DMS79 (cell line): ENCODE data around the gene LMOD3.

Experiments
- DNase-seq: peaks from one replicate; lab custom pipeline; 2025; lab: John Stamatoyannopoulos, UW

Gene LMOD3

GRCh38 chr3:69121950-69122349, 445 bp downstream of the LMOD3 start:
- DNase-seq = no peak

- no peak for DNase-seq
Measured at GRCh38 chr3:69121513-69121912, 882 bp downstream of the LMOD3 start.

GRCh38 chr3:69120879-69121464, 1.4 kb downstream of the LMOD3 start:
- DNase-seq = no peak

- no peak for DNase-seq
Measured at GRCh38 chr3:69119681-69120080, 2.7 kb downstream of the LMOD3 start.

- DNase-seq = no peak
Measured at GRCh38 chr3:69119138-69119537, 3.3 kb downstream of the LMOD3 start.

DNA sequence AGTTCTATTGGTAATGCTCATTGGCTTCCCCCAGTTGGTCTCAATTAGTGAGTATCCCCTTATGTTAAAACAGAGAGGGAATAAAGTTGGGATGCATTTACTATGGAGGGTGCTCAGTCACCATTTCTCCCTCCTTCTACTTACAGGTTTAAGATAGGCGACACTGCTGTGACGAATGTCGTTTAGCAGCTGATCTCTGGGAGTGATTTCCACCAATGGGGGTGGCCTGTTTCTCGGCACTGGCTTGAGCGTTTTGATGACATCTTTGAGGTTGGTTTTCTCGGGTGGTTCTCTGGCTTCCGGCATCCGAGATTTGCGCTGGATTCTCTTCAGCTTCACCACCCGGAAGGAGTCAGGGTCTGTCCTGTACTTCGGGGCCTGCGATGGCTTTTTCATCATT, 3.8 kb downstream of the LMOD3 start:
- DNase-seq = no peak

GRCh38 chr3:69116897-69117296, 5.5 kb downstream of the LMOD3 start:
- DNase-seq = peak; percentile 8

DNA sequence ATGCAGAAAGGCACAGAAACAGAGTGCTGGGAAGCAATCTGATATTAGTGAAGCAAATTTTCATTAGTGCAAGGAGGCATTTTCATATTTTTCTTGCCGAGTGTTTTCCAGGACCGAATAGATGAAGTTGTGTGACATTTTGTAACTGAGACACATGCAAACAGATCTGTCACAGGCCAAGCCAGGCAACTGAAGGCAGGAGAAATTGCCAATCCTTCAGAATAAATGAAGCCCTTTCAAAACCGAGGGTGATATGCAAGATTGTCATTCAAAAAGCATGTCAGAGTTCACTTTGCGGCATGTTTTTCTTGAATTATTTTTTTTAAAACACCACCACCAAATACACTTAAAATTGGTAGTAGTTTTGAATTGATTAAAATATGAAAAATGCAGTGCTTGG, 6.2 kb downstream of the LMOD3 start:
- no peak for DNase-seq

- DNase-seq = no peak
Measured at GRCh38 chr3:69115731-69116130, 6.7 kb downstream of the LMOD3 start.

DNA sequence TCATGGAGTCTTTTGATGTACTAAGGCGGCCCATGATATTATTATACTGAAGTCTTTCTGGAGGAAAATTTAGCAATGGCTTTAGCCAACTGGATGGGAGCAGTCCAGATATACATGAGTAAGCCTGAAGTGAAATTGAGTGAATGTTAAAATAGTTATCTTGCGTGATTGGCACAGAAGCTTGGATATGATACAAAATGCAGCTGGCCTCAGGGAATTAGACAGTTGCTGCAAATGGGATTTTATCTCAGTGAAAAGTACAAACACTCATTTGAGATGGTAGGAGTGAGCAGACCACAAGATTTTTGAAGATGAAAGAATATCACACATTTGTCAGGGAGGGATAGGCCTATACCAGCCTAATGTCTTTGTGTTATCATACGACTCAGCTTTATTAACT, 8.9 kb downstream of the LMOD3 start:
- DNase-seq = no peak

- no peak for DNase-seq
Measured at GRCh38 chr3:69110941-69111546, 11.4 kb downstream of the LMOD3 start.

DNA sequence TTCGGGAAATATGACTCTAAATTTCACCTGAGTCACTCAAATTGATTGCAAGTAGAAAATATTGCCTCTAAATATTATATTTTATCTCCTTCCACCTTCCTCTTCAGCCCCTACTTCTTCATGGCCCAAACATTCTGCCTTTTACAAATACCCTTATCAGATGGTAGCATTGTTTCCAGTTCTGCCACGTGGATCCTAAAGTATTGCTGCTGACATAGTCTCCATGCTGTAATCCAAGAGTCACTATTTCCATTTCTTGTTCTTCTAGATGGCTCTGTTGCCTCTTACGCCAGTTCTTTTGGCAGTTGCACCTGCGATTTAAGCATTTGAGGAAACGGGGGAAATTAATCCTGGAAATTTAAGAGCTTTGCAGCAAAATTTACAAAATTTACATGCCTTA, 13.6 kb downstream of the LMOD3 start:
- DNase-seq = no peak

DNA sequence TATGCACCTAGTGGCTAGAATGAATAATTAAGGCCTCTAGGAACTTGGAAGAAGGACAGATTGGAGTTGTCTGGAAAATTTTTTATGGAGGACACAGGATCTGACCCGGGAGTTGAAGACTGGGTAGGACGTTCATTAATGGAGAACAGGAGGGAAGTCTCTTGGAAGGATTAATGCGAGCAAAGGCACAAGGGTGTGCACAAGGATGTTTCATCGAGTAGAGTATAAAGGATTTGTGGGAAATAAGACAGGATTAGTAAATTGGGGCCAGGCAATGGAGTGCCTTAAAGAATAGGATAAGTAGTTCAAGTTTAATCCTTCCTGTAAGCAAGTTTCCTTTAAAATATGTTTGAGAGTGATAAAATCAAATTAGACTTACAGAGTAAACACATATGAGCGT, 14.6 kb downstream of the LMOD3 start:
- DNase-seq = no peak

- DNase-seq = no peak
Measured at GRCh38 chr3:69105320-69105719, 17.1 kb downstream of the LMOD3 start.

- DNase-seq = no peak
Measured at GRCh38 chr3:69104586-69104985, 17.8 kb downstream of the LMOD3 start.

GRCh38 chr3:69103123-69103522, 19.3 kb downstream of the LMOD3 start:
- DNase-seq = no peak

GRCh38 chr3:69102384-69102783, 20.0 kb downstream of the LMOD3 start:
- no peak for DNase-seq

GRCh38 chr3:69099576-69099975, 22.8 kb downstream of the LMOD3 start:
- no peak for DNase-seq

GRCh38 chr3:69097407-69098086, 24.8 kb downstream of the LMOD3 start:
- DNase-seq = no peak

DNA sequence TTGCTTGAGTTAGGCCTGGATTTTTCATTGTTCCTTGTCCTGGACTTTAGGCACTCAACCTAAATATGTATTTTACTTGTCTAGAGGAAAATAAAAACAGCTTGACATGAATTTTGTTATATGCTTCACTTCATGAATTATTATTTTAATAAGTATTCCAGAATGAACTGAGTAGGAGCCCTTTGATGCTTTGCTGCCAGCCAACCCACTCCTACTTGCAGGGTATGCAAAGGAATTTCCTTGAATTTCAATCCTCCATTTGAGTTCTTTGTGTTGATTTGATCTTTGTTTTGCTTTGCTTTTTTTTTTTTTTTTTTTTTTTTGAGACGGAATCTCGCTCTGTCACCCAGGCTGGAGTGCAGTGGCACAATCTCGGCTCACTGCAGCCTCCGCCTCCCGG, 26.1 kb downstream of the LMOD3 start:
- DNase-seq = no peak

GRCh38 chr3:69095636-69096035, 26.8 kb downstream of the LMOD3 start:
- no peak for DNase-seq

- DNase-seq = no peak
Measured at GRCh38 chr3:69094467-69095205, 27.8 kb downstream of the LMOD3 start.

DNA sequence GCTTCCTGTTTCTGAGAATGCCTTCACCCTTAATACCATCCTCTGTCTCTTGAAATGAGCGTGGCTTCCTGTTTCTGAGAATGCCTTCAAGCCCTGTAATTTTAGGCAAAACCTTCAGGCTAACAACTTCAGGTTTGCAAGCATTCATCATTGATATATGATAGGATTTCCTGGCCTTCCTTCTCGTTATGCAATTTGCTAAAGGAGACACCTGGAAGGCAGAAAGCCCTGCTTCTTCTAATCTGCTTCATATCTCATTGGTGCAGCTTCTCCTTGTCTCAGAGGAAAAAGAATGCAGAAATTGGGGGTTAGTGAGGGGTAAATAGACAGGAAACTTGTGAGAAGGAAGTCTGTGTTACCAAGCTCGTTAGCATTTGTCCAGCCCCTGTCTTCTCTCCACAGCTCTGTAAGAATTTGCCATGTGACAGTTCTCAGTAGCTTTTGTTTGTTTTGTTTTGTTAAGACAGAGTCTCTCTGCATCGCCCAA, 30.3 kb downstream of the LMOD3 start:
- no peak for DNase-seq
